ENCODE measurements around the gene CNOT6. TPM values are rescaled to one million over a fixed set of nuclear protein-coding genes. Genes with fewer than 3 reads are reported as not detected.

The CNOT6 gene
- total and polyA plus RNA-seq, 4 donors = 8.7 to 51.1 (median 14.8) TPM

GRCh38 chr5:180555168-180555921 lies 61.2 kb downstream of the CNOT6 start:
- H3K27ac ChIP-seq (ENCODE audit: low read depth in 1 of 2, low read length in 1 of 2) = no peak overlapping the region
- peaks cover 0 to 10% (median 0%) of the 10 kb centered on the region in 5 donors for H3K4me1 ChIP-seq (ENCODE audit: control insufficient read depth in 5 of 5, insufficient read depth in 5 of 5, low read length in 5 of 5)
- H3K27me3 ChIP-seq (ENCODE audit: control insufficient read depth in 3 of 3, insufficient read depth in 3 of 3, low read length in 2 of 3) = no peaks in the 10 kb centered on the region
- TF ChIP-seq CTCF (IDR thresholded peaks at IDR 0.05; ENCODE audit: control extremely low read depth, extremely low read depth) = no peak
- ATAC-seq (ENCODE audit: insufficient read depth, low FRiP score) (no peak), DNase-seq (peak; percentile 14 to 51 (median 19))
- WGBS, 2 donors = 84 to 89% methylated on average over 7 of the region's 7 CpGs
- no peak overlapping the region for H3K4me3 ChIP-seq
- H3K36me3 ChIP-seq (ENCODE audit: control insufficient read depth in 4 of 4, insufficient read depth in 4 of 4, low read length in 4 of 4) = peaks cover 6 to 17% (median 15%) of the 10 kb centered on the region in 4 donors
- H3K9me3 ChIP-seq (ENCODE audit: control insufficient read depth in 4 of 4, insufficient read depth in 3 of 4, low read length in 3 of 4) = no peaks in the 10 kb centered on the region
- no peak overlapping the region for H3K9ac ChIP-seq (ENCODE audit: insufficient read depth in 1 of 2, low read length in 2 of 2)

- TF ChIP-seq CTCF (IDR thresholded peaks at IDR 0.05; ENCODE audit: control extremely low read depth, extremely low read depth) = no peak
- peaks cover 6 to 14% (median 9%) of the 10 kb centered on the region in 4 donors for H3K36me3 ChIP-seq (ENCODE audit: control insufficient read depth in 4 of 4, insufficient read depth in 4 of 4, low read length in 4 of 4)
- no peak overlapping the region for H3K4me3 ChIP-seq
- H3K27ac ChIP-seq (ENCODE audit: low read depth in 1 of 2, low read length in 1 of 2) = no peak overlapping the region
- WGBS, 2 donors = 93 to 96% methylated on average over 2 of the region's 2 CpGs
- no peaks in the 10 kb centered on the region for H3K27me3 ChIP-seq (ENCODE audit: control insufficient read depth in 3 of 3, insufficient read depth in 3 of 3, low read length in 2 of 3)
- H3K9ac ChIP-seq (ENCODE audit: insufficient read depth in 1 of 2, low read length in 2 of 2) = no peak overlapping the region
- DNase-seq = no peak
- H3K9me3 ChIP-seq (ENCODE audit: control insufficient read depth in 4 of 4, insufficient read depth in 3 of 4, low read length in 3 of 4) = no peaks in the 10 kb centered on the region
- H3K4me1 ChIP-seq (ENCODE audit: control insufficient read depth in 5 of 5, insufficient read depth in 5 of 5, low read length in 5 of 5) = peaks cover 0 to 10% (median 0%) of the 10 kb centered on the region in 5 donors
- no peak for ATAC-seq (ENCODE audit: insufficient read depth, low FRiP score)
Measured at GRCh38 chr5:180557217-180557809, 63.1 kb downstream of the CNOT6 start.

DNA sequence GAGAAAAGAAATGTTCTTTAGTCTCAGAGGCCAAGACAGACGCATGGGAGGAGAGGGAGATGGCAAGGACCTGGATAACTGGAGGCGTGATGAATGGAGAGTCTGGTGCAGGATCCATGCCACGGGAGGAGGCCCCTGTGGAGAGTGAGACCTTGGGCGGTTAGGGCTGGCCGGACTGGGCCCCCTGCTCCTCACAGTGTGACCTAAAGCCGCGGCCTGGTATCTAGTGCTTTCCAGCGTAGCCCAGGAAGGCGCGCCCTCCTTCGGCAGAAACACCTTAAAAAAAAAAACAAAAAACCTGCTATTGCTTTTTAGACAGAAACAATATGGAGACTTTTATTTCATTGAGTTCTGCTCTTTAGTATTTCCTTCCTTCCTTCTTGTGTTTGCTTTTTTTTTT lies 64.1 kb downstream of the CNOT6 start:
- Histone ChIP-seq H3K9ac (ENCODE audit: insufficient read depth in 1 of 2, low read length in 2 of 2) (no peak overlapping the region), H3K4me3 (no peak overlapping the region), H3K36me3 (ENCODE audit: control insufficient read depth in 4 of 4, insufficient read depth in 4 of 4, low read length in 4 of 4) (peaks cover 4 to 11% (median 10%) of the 10 kb centered on the region in 4 donors), H3K27me3 (ENCODE audit: control insufficient read depth in 3 of 3, insufficient read depth in 3 of 3, low read length in 2 of 3) (no peaks in the 10 kb centered on the region), H3K9me3 (ENCODE audit: control insufficient read depth in 4 of 4, insufficient read depth in 3 of 4, low read length in 3 of 4) (no peaks in the 10 kb centered on the region), H3K27ac (ENCODE audit: low read depth in 1 of 2, low read length in 1 of 2) (no peak overlapping the region), H3K4me1 (ENCODE audit: control insufficient read depth in 5 of 5, insufficient read depth in 5 of 5, low read length in 5 of 5) (peaks cover 0 to 10% (median 0%) of the 10 kb centered on the region in 5 donors)
- ATAC-seq (ENCODE audit: insufficient read depth, low FRiP score) (no peak), DNase-seq (no peak)
- WGBS, 2 donors = 95 to 96% methylated on average over 11 of the region's 11 CpGs
- no peak for TF ChIP-seq CTCF (IDR thresholded peaks at IDR 0.05; ENCODE audit: control extremely low read depth, extremely low read depth)

All from lung (tissue), 12 donors.